Breast epithelium (tissue), 4 donors: ENCODE data around the gene TMEM222. TPM values are rescaled to one million over a fixed set of nuclear protein-coding genes. Genes with fewer than 3 reads are reported as not detected.

Experiments
- DNase-seq, 2 donors: peaks; one replicate each; pipeline ENCODE4 v3.0.0-alpha.2; 2019; ENCODE audit warnings: low spot score in 2 of 2
- H3K27ac ChIP-seq, 2 donors: fragments of 200-600 bp; sonication (generic) in 1 of 2; one replicate each; pipeline ENCODE4 v1.5.1; 2016 to 2019; ENCODE audit warnings: mild to moderate bottlenecking in 1 of 2
- H3K27me3 ChIP-seq, 2 donors: fragments of 200-600 bp; sonication (generic) in 1 of 2; one replicate each; pipeline versions ENCODE4 v1.5.1 to v1.6.0; 2017 to 2019; ENCODE audit warnings: control low read depth in 1 of 2, mild to moderate bottlenecking in 1 of 2
- H3K36me3 ChIP-seq: fragments of 200-600 bp; one replicate; pipeline ENCODE4 v1.5.1; 2019
- H3K4me1 ChIP-seq, 2 donors: fragments of 200-600 bp; sonication (generic); one replicate each; pipeline ENCODE4 v1.5.1; 2016 to 2019; ENCODE audit warnings: control low read depth in 1 of 2
- H3K4me3 ChIP-seq, 3 donors: fragments of 200-600 bp; sonication (generic); 1 replicate in 2 of 3; 2 replicates in 1 of 3; pipeline ENCODE4 v1.5.1; 2016 to 2019; ENCODE audit warnings: mild to moderate bottlenecking in 3 of 3, moderate library complexity in 2 of 3
- H3K9me3 ChIP-seq, 2 donors: fragments of 200-600 bp; sonication (generic) in 1 of 2; one replicate each; pipeline ENCODE4 v1.5.1; 2016 to 2019; ENCODE audit warnings: control low read depth in 1 of 2
- CTCF ChIP-seq, 3 donors: fragments of 450-650 bp; IDR thresholded peaks; one replicate each; pipeline ENCODE4 v1.5.1; 2016 to 2017; ENCODE audit warnings: antibody characterized with exemption in 3 of 3, mild to moderate bottlenecking in 3 of 3, moderate library complexity in 3 of 3
- POLR2A ChIP-seq: fragments of 450-650 bp; IDR thresholded peaks from one replicate; pipeline ENCODE4 v1.6.1; 2016; ENCODE audit warnings: antibody characterized with exemption, mild to moderate bottlenecking, moderate library complexity
- POLR2AphosphoS5 ChIP-seq, 3 donors: sonication (generic); formaldehyde crosslinking; IDR thresholded peaks; one replicate each; pipeline ENCODE4 v1.6.1; 2017; ENCODE audit warnings: antibody characterized with exemption in 3 of 3
- intact Hi-C: fragments of 100-400 bp; cut with DNase I; formaldehyde crosslinking; loops from one replicate; pipeline ENCODE4 v1.15.1; 2023; ENCODE audit warnings: low total_unique reads
- total RNA-seq, 3 donors: library from RNA; depleted of rRNA; stranded (reverse); fragments of >200 nt; gene quantifications; one replicate each; pipeline ENCODE4 v1.1.0, GENCODE V29; 2016

The TMEM222 gene
- total RNA-seq, 3 donors from 2014 or later: 20.0 to 28.0 (median 26.5) TPM

- intact Hi-C loops: loop anchor here (10.0 kb wide), 1 partner anchor 62 kb away; no protein-coding TSS in a partner anchor
- H3K27ac ChIP-seq: peak within 1 kb of the TSS; percentile 97 to 98
- H3K9me3 ChIP-seq: no peaks in the 10 kb centered on the region
- no peaks in the 10 kb centered on the region for H3K27me3 ChIP-seq
- peak within 1 kb of the TSS; percentile 72 to 84 (median 79) for H3K4me3 ChIP-seq
- DNase-seq: peak; percentile 92 to 95
- H3K4me1 ChIP-seq: peaks cover 5 to 34% of the 10 kb centered on the region in 2 donors
- no peaks in the 10 kb centered on the region for H3K36me3 ChIP-seq
- peak; percentile 48 for TF ChIP-seq POLR2A
- TF ChIP-seq POLR2AphosphoS5 (IDR thresholded peaks at IDR 0.05): peak; percentile 66 to 80 (median 73)
- TF ChIP-seq CTCF (IDR thresholded peaks at IDR 0.05): peak in 1 of 3 donors; percentile 32
Observed at GRCh38 chr1:27366411-27367159, 44.6 kb downstream of the TMEM222 start, which contains the start of gene MAP3K6. MAP3K6 (minus strand) TSS chr1:27366961; CDS start chr1:27366597, 364 bp downstream.

- TF ChIP-seq POLR2A: no peak
- TF ChIP-seq POLR2AphosphoS5 (IDR thresholded peaks at IDR 0.05): no peak
- TF ChIP-seq CTCF (IDR thresholded peaks at IDR 0.05): no peak
- DNase-seq: no peak
- no peaks in the 10 kb centered on the region for H3K9me3 ChIP-seq
- no peaks in the 10 kb centered on the region for H3K27me3 ChIP-seq
- peaks cover 5 to 34% of the 10 kb centered on the region in 2 donors for H3K4me1 ChIP-seq
- H3K4me3 ChIP-seq: peak overlapping the region; percentile 72 to 84 (median 79)
- intact Hi-C loops: loop anchor here (10.0 kb wide), 1 partner anchor 62 kb away; no protein-coding TSS in a partner anchor
- peak overlapping the region; percentile 97 to 98 for H3K27ac ChIP-seq
- no peaks in the 10 kb centered on the region for H3K36me3 ChIP-seq
Observed at GRCh38 chr1:27367160-27367650, 45.2 kb downstream of the TMEM222 start.

GRCh38 chr1:27368869-27369582 is 47.1 kb downstream of the TMEM222 start:
- no peaks in the 10 kb centered on the region for H3K36me3 ChIP-seq
- intact Hi-C loops: loop anchor here (10.0 kb wide), 1 partner anchor 64 kb away; no protein-coding TSS in a partner anchor
- no peaks in the 10 kb centered on the region for H3K27me3 ChIP-seq
- H3K9me3 ChIP-seq: no peaks in the 10 kb centered on the region
- DNase-seq: no peak
- TF ChIP-seq POLR2AphosphoS5 (IDR thresholded peaks at IDR 0.05): no peak
- no peak for TF ChIP-seq CTCF (IDR thresholded peaks at IDR 0.05)
- no peak for TF ChIP-seq POLR2A
- H3K4me3 ChIP-seq: no peak overlapping the region
- H3K27ac ChIP-seq: peak overlapping the region; percentile 70 to 73
- H3K4me1 ChIP-seq: peaks cover 5 to 34% of the 10 kb centered on the region in 2 donors

- DNase-seq: no peak
- Histone ChIP-seq H3K4me1 (peaks cover 4 to 19% of the 10 kb centered on the region in 2 donors), H3K27ac (no peak overlapping the region), H3K27me3 (no peaks in the 10 kb centered on the region), H3K4me3 (no peak overlapping the region), H3K36me3 (no peaks in the 10 kb centered on the region), H3K9me3 (no peaks in the 10 kb centered on the region)
- TF ChIP-seq POLR2AphosphoS5 (IDR thresholded peaks at IDR 0.05) (no peak), CTCF (IDR thresholded peaks at IDR 0.05) (no peak), POLR2A (no peak)
- intact Hi-C loops: no loop called here
Observed at GRCh38 chr1:27372022-27372807, 50.3 kb downstream of the TMEM222 start.
